Germinal center (tissue), 1 donor: ENCODE data around the gene LIN9.

ENCODE experiments used
- DNase-seq: peaks from one replicate; pipeline ENCODE4 v3.0.0; 2012; ENCODE audit warnings: mixed read lengths, low spot score

Gene LIN9

GRCh38 chr1:226318471-226318870 lies 9.5 kb upstream of the LIN9 start:
- DNase-seq: no peak

- DNase-seq: no peak
Measured at GRCh38 chr1:226314055-226314454, 5.1 kb upstream of the LIN9 start.

GRCh38 chr1:226312065-226312464 lies 3.1 kb upstream of the LIN9 start:
- DNase-seq: no peak

GRCh38 chr1:226311376-226311775 lies 2.4 kb upstream of the LIN9 start:
- DNase-seq: no peak

GRCh38 chr1:226310637-226311195 lies 1.8 kb upstream of the LIN9 start:
- DNase-seq: no peak

DNA sequence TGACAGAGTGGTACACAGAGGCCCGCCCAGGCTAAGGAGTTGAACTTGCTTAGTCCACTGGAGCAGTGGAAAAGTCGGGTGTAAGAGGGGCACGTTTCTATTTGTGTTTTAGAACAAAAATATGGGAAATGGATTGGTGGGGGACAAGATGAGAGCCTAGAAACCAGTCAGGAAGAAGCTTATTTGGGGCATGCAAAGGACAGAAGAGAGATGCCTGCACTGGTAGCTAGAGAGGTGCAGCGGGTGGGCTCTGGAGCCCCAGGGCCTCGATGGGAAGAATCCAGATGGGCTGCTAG lies 1.2 kb upstream of the LIN9 start:
- no peak for DNase-seq

DNA sequence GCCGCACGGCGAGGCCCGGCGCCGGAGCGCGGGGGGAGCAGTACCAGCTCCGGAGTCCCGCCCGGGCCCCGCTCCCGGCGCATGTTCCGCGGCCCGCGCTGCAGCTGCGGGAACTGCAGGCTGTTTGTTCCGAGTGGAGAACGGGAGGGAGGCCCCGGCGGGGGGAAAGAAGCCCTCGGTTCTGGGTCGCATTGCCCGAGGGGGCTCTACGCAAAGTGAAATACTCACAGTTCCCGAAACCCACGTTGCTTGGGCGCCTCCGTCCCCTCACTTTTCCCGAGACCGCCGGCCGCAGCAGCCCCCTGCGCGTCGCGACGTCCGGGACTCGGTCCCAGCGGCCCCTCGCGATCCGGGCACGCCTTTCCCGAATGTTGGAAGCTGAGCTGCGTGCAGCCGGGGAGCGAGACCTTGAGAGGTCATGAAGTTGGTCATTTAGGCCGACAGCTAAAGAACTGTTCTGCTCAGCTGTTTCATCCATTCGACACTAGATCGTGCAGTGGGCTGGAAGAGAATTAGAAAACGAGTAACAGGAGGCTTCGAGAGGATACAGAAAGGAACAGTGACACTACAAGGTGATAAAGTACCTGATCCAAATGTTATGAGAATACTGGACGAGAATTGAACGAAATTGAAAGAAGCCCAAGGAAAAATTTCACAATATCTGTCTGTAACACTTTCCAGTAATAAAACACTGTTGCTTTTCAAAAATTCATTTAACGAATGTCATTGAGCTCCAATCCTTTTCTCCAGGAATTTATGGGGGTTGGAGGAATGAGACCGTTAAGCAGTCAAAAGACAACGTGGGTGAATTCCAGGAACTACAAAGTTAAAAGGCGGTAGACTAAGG lies 657 bp upstream of the LIN9 start:
- DNase-seq: no peak

DNA sequence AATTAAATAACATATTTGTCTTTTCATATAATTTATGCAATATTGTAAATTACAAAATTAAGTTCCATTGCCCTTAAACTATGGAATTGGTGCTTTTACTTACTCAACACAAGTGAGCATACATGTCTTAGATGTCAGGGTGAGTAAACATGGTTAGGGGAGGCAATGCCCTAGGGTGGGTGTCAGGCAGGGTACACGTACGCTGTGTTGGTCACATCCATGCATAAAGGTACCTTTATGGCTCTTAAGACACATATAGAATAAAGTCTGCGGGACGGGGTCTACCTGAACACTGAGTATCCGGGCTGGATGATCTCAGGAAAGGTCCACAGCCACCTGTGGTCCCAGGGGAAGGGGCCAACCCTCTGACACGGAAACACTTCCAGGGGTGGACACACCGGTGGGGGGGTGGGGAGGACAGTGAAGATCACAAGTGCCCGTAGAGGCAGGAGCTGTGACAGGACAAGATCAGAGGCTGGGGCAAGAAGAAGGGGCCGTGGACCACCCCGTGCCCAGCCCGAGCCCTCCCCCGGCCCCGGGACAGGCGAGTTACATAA lies 720 bp downstream of the LIN9 start:
- no peak for DNase-seq

GRCh38 chr1:226306425-226306824 lies 2.5 kb downstream of the LIN9 start:
- no peak for DNase-seq

- DNase-seq: no peak
Measured at GRCh38 chr1:226305184-226305583, 3.8 kb downstream of the LIN9 start.

DNA sequence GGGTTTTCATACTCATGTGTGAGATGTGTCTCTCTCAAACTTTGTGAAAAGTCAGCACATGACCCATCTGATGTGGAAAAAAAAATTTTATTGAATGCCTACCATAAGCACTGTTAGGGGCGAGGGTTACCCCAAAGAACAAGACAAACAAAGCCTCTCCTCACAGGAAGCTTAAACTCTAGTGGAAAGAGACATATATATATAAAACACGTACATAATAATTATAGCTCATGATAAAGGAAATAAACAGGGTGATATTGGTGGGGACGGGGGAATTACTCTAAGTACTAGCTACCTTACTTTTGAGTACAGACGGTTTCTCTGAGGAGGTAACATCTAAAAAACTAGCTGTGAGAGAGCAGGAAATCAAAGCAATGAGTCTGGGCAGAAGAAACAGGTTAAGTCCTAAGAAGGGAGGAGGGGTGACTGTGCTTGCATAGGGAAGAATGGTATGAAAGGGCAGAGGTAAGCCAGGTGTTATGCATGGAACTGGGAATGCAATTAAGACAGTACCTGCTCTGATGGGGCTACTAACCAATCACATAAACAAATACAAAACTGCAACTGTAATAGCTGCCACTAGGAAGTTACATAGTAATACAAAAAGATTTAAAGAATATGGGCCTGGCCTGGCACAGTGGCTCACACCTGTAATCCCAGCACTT lies 4.5 kb downstream of the LIN9 start:
- no peak for DNase-seq

DNA sequence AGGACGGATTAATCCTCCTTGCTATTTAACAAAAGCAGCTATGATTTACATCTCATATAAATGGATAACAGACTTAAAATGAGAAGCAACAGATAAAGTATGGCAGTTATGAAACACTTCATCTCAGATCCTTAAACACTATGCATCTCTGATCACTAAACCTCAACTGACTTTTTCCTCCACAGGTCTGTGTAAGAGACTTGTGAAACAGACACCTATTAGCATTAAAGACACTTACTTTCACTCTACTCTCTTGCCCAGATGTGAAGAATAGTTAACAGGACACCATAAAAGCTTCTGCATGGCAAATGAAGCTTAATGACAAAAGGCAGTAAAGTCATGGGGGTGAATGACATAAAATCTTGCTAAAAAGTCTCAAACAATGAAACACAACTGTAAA lies 6.2 kb downstream of the LIN9 start:
- DNase-seq: no peak

DNA sequence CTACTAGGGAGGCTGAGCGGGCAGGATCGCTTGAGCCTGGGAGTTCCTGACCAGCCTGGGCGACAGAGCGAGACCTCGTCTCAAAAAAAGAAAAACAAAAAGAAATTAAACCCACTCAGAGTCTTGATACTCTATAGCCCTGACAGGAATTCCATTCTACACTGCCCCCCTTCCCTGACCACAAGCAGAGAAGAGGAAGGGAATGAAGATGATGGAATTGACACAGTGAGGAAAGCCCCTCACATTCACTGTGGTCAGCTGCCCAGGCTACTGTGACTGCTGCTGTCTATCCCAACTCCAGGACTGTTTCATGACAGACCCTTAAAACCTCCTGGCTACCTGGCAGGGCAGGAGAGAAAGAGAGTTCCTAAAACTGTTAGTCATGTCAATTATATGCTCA lies 12.1 kb downstream of the LIN9 start:
- DNase-seq: no peak

DNA sequence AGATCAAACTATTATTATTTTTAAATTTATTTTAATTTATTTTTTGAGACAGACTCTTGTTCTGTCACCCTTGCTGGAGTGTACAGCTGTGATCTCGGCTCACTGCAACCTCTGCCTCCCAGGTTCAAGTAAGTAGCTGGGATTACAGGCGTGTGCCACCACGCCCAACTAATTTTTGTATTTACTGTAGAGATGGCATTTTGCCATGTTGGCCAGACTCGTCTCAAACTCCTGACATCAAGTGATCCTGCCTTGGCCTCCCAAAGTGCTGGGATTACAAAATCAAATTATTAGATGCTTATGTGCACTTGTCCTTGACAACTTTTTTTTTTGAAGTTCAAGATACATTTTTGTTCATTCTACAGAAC lies 15.4 kb downstream of the LIN9 start:
- no peak for DNase-seq

DNA sequence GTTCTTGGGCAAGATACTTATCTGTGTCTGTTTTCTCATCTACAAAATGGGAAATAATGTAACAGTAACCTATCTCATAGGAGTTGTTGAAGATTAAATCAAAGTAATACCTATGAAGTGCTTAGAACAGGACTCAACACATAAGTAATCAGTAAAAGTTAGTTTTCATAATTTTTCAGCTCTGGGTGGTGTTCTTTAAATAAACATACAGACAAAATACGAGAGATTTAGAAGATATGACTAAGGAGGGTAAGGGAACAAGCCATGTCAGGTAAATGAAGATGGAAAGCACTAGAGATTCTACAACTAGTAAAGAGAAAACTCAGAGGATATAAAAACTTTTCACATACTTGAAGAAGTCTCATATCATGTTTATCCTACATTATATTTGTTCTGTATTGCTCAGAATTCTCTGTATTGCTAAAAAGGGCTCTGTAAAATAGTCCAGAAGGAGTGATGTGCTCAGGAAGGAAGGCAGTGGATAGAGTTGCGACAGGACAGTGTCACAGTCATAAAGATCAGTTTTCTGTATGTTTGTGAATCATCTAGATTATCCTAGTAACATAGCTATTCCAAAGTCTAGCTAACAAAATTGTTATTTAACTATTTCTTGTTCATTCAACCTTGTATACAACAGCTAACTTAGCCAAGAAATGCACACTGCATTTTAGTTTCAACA lies 16.0 kb downstream of the LIN9 start:
- no peak for DNase-seq

DNA sequence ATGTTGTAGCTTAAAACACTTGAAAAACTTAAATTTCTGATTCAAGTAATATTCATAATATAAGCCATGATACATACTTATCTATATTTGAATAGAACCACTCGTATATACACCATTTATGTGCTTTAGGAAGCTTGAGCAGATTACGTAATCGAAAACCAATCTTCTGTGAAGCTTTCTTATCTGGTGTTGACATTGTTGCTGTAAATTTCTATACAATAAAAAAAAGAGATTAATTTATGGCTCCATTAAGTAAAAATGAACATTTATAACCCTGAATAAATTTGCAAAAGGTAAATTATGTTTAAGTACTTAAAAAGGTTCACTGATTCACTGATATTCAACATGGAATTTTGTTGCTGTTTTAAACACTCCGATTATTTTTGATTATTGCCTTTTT lies 21.4 kb downstream of the LIN9 start:
- no peak for DNase-seq

GRCh38 chr1:226281058-226281457 lies 27.9 kb downstream of the LIN9 start:
- no peak for DNase-seq

- no peak for DNase-seq
Measured at GRCh38 chr1:226279498-226279897, 29.5 kb downstream of the LIN9 start.

GRCh38 chr1:226277897-226278296 lies 31.1 kb downstream of the LIN9 start:
- no peak for DNase-seq

GRCh38 chr1:226276987-226277386 lies 32.0 kb downstream of the LIN9 start:
- no peak for DNase-seq

GRCh38 chr1:226276077-226276682 lies 32.8 kb downstream of the LIN9 start:
- DNase-seq: no peak

DNA sequence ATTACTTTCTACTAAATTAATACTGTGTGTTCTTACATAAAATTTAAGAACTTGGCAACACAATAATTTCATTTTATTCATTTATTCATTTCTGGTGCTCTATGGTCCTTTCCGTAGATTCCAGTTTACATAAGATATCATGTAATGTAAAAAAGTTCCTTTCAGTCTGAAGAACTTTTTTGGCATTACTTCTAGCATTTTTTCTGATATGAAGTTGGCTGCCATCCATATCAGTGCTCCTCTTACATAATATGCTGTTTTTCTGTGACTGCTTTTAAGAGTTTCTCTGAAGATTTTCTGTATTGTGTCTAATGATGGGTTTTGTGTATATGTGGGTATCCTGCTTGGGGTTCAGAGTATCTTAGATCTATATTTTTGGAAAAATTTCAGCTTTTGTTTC lies 34.8 kb downstream of the LIN9 start:
- DNase-seq: no peak
